ENCODE results near the gene CYBA.
A peak's percentile ranks its signal among the peaks of the same experiment; 100 is the strongest.

CYBA gene

DNA sequence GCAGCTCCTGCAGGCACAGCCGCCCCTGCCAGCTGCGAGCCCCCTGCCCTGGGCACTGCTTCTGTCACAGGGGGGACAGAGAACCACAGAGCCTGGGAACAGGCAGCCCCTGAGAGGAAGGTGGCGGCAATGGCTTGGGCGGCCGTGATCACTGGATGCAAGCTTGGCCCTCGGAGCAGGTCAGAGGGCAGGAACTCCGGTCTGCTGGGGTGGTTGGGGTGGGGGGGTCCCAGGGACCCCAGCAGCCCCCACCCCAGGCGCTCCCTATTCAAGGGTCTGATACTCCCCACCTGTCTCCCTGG is 1.9 kb upstream of the CYBA start:
- H3K4me1 ChIP-seq: peaks cover 6% of the 10 kb centered on the region
- H3K36me3 ChIP-seq (replicated peaks): peaks cover 26% of the 10 kb centered on the region
- in situ Hi-C loops (cut with MboI; ENCODE audit: low sequenced_read_pairs): no loop called here
- no peaks in the 10 kb centered on the region for H3K9me3 ChIP-seq
- no peak for DNase-seq (ENCODE audit: low spot score in 2 of 2)
- no peak overlapping the region for H3K4me3 ChIP-seq
- no peaks in the 10 kb centered on the region for H3K27me3 ChIP-seq (ENCODE audit: low read depth)

DNA sequence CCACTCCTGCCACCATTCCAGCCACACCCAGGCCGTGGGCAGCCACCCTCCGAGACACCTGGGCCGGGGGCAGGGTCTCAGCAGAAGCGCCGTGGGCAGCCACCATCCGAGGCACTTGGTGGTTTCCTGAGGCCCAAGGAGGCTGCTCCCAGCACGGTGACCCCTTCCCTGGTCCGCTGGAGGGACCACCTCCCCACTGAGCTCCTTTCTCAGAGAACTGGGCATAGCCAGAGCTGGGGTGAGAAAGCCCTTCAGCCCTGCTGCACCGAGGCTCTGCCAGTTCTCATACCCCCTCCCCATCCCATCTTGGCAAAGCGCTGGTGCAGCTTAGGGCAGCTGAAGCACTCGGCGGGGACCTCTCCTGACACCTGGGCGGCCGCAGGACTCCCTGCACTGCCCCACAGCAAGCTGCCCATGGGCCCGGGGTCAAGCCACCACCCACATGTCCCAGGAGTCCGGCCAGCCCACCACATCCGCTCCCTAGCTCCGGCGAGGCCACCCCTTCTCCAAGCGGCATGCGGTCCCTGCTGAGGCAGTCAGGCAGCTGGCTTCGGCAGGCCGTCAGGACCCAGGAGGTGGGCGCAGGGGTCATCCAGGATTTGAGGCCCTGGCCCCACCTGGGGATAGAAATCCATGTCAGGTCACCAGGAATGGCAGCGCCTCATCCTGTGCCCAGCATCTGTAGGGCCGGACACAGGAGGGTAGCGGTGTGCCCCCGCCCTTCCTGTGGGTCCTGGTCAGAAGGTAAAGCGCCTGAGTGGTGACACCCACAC is 1.3 kb upstream of the CYBA start:
- no peak for DNase-seq (ENCODE audit: low spot score in 2 of 2)
- in situ Hi-C loops (cut with MboI; ENCODE audit: low sequenced_read_pairs): no loop called here
- Histone ChIP-seq H3K4me3 (no peak overlapping the region), H3K27me3 (ENCODE audit: low read depth) (no peaks in the 10 kb centered on the region), H3K4me1 (peaks cover 6% of the 10 kb centered on the region), H3K36me3 (replicated peaks) (peaks cover 26% of the 10 kb centered on the region), H3K9me3 (no peaks in the 10 kb centered on the region)

DNA sequence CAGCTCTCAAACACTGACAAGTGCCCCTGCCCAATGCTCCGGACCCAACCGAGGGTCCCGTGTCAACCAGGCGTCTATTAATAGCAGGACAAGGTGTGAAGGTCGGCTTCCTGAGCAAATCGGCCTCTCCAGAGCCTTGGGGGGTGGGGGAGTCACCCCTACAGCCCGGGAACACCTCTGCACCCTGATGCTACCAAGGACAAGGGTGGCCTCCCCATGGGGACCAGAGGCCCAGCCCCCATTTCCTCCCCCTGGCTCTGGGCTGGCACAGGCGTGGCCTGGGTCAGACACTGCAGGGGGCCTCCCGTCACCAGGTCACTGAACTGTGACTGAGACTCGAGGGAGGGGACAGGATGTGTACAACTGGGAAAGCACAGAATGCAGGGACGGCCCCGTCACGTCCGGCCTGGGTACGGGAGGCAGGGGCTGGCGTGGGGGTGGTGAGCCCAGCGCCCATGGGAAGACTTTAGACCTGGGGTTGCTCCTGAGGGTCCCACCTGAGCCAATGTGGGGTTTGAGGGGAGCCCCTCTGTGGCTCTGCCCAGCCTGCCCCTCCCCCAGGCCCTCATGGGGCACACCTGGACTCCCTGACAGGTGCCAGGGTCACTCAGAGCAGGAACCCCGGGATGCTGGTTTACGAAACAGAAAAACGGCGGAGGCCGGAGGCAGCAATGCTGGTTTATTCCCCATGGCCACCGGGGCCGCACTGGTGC is 579 bp upstream of the CYBA start:
- in situ Hi-C loops (cut with MboI; ENCODE audit: low sequenced_read_pairs): no loop called here
- no peaks in the 10 kb centered on the region for H3K9me3 ChIP-seq
- no peak for DNase-seq (ENCODE audit: low spot score in 2 of 2)
- peak overlapping the region; percentile 86 for H3K4me3 ChIP-seq
- peaks cover 6% of the 10 kb centered on the region for H3K4me1 ChIP-seq
- no peaks in the 10 kb centered on the region for H3K27me3 ChIP-seq (ENCODE audit: low read depth)
- H3K36me3 ChIP-seq (replicated peaks): peaks cover 26% of the 10 kb centered on the region

DNA sequence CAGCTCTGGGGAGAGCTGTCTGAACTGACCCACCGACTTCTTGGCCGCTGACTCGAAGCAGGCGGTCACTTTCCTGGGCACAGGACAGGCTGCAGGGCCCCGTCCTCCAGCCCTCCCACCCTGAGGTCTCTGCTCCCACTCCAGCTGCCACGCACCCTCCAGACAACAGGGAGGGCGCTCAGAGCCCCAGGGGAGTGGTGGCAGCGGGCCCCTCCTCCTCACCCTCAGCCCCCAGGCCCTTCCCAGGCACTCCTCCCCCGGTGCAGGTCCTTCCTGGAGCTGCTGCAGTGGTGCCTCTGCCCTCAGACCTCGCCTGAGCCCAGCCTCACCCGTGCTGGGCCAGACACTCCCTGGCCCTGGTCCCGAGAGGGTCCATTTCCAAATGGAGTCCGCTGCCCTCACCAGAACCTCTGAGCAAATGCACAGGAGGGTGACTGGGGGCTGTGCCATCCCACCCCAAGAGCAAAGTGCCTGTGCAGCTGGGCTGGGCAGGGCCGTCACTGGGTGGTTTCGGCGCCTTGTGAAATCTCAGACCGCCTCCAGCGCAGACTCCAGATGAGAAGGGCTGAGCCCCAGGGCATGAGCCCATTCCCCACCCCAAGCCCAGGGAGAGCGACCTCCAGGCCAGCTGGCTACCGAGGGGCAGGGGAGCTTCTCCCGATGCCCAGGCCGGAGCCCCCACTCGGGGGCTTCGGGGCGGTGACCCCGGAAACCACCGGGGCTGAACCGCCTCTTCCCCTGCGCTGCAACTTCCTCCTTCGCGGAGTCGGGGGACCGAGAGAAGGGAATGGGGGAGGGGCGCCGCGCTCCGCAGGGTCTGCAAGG is 717 bp downstream of the CYBA start:
- H3K4me1 ChIP-seq: peaks cover 6% of the 10 kb centered on the region
- in situ Hi-C loops (cut with MboI; ENCODE audit: low sequenced_read_pairs): no loop called here
- no peaks in the 10 kb centered on the region for H3K27me3 ChIP-seq (ENCODE audit: low read depth)
- H3K36me3 ChIP-seq (replicated peaks): peaks cover 22% of the 10 kb centered on the region
- H3K4me3 ChIP-seq: peak overlapping the region; percentile 86
- H3K9me3 ChIP-seq: no peaks in the 10 kb centered on the region
- DNase-seq (ENCODE audit: low spot score in 2 of 2): peak in 1 of 2 experiments; percentile 66

DNA sequence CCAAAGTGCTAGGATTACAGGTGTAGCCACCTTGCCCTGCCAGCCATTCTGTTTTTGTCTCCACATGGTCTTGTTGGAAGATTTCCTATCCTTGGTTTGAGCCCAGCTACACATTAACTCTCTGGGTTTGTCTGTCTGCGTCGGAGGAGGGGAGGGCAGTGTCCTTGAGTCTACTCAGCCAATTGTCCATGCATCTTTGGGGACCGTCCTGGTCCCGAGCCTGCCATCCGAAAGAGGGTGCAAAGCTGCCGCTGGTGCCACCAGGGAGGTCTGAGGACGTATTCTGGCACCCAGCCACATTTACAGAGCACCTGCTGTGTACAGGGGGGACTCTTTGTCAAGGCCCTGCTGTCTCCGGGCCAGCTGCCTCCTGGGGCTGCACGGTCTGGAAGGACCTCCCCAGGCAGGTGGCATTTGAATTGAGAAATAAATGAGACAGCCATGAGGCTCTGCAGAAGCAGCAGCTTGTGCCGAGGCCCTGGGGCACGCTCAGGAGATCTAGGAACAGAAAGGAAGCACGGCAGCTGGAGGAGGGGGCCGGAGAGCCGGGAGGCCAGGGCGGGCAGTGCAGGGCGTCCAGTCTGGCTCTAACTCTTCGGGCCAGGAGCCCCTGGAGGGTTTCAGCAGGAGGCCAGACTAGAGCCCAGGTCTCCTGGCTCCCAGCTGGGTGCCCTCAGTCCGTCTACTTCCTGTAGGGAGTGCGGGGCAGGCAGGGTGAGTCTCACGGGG is 1.5 kb downstream of the CYBA start:
- Histone ChIP-seq H3K4me1 (peaks cover 6% of the 10 kb centered on the region), H3K27me3 (ENCODE audit: low read depth) (no peaks in the 10 kb centered on the region), H3K9me3 (no peaks in the 10 kb centered on the region), H3K4me3 (peak overlapping the region; percentile 86), H3K36me3 (replicated peaks) (peaks cover 14% of the 10 kb centered on the region)
- no peak for DNase-seq (ENCODE audit: low spot score in 2 of 2)
- in situ Hi-C loops (cut with MboI; ENCODE audit: low sequenced_read_pairs): no loop called here

DNA sequence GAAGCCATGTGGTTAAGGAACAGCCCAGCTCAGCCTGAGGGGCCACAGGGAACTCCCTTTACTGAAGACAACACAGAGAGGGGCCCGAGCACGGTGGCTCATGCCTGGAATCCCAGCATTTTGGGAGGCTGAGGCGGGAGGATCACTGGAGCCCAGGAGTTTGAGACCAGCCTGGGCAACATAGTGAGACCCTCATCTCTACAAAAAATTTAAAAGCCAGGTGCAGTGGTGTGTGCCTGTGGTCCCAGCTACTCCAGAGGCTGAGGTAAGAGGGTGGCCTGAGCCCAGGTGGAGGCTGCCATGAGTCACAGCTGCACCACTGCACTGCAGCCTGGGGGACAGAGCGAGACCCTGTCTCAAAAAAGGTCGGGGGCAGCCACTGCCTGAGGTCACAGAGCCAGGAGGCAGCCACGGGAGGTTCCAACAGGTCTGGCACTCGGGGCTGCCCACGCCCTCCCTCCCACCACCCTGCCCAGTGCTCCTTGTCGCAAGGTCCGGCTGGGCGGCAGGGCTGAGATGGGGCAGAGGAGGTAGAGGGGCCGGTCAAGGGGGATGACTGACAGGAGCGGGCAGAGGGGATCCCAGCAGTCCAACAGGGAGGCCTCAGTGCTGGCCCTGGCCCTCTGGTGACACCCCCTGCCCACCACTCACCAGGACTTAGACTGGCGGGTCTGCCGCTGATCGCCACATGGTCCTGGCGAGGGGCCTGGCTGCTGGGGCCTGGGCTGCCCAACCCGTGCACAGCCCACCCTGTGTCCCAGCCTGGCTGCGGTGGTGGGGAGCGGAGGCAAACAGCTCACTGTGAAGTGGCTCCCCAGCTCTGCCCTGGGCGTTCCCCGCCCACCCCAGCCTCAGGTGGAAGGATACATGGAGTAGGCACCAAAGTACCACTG is 3.4 kb downstream of the CYBA start:
- Histone ChIP-seq H3K36me3 (replicated peaks) (peaks cover 5% of the 10 kb centered on the region), H3K4me1 (peaks cover 6% of the 10 kb centered on the region), H3K9me3 (no peaks in the 10 kb centered on the region), H3K4me3 (no peak overlapping the region), H3K27me3 (ENCODE audit: low read depth) (no peaks in the 10 kb centered on the region)
- in situ Hi-C loops (cut with MboI; ENCODE audit: low sequenced_read_pairs): no loop called here
- no peak for DNase-seq (ENCODE audit: low spot score in 2 of 2)

DNA sequence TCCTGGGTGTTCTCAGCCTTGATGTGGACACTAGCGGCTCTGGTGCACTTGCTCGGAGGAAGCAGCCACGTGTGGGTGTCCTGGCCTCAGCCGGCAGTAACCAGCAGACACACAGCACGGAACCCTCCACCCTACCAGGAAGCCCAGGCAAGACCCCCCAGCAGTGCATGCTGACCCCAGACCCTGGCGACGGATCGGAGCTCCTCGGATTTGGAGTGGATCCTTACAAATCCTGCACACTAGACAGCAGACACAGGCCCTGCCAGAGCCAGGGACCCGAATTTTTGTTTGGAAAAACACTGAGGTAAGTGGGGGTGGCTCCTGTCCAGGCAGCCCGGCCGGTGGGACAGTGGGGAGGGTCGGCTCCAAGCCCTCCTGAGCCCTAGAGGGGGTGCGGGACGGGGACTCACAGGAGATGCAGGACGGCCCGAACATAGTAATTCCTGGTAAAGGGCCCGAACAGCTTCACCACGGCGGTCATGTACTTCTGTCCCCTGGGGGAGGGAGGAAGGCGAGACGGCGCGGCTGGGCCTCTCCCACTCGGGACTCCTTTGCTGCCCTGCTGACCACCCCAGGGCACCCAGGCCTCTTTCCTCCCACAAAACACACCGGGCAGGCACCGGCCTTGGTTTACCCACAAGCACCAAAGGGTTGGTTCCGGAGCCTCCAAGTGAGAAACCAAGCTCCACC is 4.4 kb downstream of the CYBA start:
- peaks cover 5% of the 10 kb centered on the region for H3K36me3 ChIP-seq (replicated peaks)
- no peaks in the 10 kb centered on the region for H3K9me3 ChIP-seq
- DNase-seq (ENCODE audit: low spot score in 2 of 2): no peak
- in situ Hi-C loops (cut with MboI; ENCODE audit: low sequenced_read_pairs): no loop called here
- H3K4me1 ChIP-seq: peaks cover 4% of the 10 kb centered on the region
- no peak overlapping the region for H3K4me3 ChIP-seq
- no peaks in the 10 kb centered on the region for H3K27me3 ChIP-seq (ENCODE audit: low read depth)

DNA sequence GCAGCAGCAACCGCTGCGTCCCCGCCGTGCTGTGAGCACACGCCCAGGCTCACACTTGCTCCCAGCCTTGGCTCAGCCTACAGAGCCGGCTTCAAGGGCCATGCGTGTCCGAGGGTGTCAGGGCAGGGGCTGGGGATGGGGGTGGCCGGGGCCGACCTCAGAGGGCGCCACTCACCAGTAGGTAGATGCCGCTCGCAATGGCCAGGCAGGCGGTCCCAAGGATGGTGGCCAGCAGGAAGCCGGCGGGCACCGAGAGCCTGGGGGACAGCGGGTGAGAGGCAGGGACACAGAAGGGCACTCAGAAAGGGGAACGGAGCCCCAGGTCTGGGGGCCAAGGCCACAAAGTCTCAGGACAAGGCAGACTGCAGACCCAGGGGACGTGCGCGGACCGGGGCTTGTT is 4.9 kb downstream of the CYBA start:
- peaks cover 5% of the 10 kb centered on the region; the same call in 1 of the 2 replicates for H3K36me3 ChIP-seq (replicated peaks)
- in situ Hi-C loops (cut with MboI; ENCODE audit: low sequenced_read_pairs): no loop called here
- DNase-seq (ENCODE audit: low spot score in 2 of 2): no peak
- no peaks in the 10 kb centered on the region; the same call in 1 of the 2 replicates for H3K4me1 ChIP-seq
- no peaks in the 10 kb centered on the region for H3K9me3 ChIP-seq
- H3K27me3 ChIP-seq (ENCODE audit: low read depth): no peaks in the 10 kb centered on the region; the same call in 1 of the 2 replicates
- H3K4me3 ChIP-seq: no peak overlapping the region

DNA sequence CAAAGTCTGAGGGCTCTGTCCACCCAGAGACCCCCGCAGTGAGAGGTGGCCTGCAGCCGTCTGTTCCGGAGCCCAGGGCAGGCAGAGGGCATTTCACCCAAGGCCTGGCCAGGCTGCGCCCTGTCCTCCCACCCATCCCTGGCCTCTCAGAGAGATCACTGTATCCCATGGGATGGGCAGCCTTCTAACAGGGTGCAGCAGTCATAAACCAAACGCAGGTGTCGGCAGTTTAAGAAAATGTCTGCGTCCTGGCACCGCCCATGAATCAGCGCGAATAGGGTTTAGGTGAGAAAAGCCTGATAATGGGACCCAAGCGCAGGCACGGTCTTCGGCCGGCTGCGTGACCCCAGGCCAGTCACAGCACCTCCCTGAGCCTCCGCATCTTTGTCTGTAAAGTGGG is 5.4 kb downstream of the CYBA start:
- DNase-seq (ENCODE audit: low spot score in 2 of 2): no peak
- Histone ChIP-seq H3K4me3 (no peak overlapping the region), H3K27me3 (ENCODE audit: low read depth) (peaks cover 5% of the 10 kb centered on the region), H3K9me3 (no peaks in the 10 kb centered on the region), H3K36me3 (replicated peaks) (peaks cover 5% of the 10 kb centered on the region; the same call in 1 of the 2 replicates), H3K4me1 (no peaks in the 10 kb centered on the region; the same call in 1 of the 2 replicates)
- in situ Hi-C loops (cut with MboI; ENCODE audit: low sequenced_read_pairs): no loop called here

DNA sequence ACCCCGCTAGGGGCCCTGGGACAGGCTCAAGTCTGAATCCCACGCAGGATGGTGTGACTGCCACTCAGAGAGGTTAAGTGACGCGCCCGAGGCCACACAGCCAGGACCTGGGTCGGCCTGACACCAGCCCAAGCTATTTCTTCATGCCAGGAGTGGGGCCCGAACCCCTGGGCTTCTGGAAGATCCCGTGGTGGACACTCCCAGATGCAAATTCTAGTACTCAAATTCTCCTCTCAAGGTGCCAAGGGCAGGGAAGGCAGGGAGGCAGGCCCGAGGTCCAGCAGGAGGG is 7.3 kb downstream of the CYBA start:
- H3K4me1 ChIP-seq: no peaks in the 10 kb centered on the region
- no peaks in the 10 kb centered on the region for H3K9me3 ChIP-seq
- no peak for DNase-seq (ENCODE audit: low spot score in 2 of 2)
- in situ Hi-C loops (cut with MboI; ENCODE audit: low sequenced_read_pairs): no loop called here
- peaks cover 23% of the 10 kb centered on the region for H3K27me3 ChIP-seq (ENCODE audit: low read depth)
- no peaks in the 10 kb centered on the region for H3K36me3 ChIP-seq (replicated peaks)
- no peak overlapping the region for H3K4me3 ChIP-seq

DNA sequence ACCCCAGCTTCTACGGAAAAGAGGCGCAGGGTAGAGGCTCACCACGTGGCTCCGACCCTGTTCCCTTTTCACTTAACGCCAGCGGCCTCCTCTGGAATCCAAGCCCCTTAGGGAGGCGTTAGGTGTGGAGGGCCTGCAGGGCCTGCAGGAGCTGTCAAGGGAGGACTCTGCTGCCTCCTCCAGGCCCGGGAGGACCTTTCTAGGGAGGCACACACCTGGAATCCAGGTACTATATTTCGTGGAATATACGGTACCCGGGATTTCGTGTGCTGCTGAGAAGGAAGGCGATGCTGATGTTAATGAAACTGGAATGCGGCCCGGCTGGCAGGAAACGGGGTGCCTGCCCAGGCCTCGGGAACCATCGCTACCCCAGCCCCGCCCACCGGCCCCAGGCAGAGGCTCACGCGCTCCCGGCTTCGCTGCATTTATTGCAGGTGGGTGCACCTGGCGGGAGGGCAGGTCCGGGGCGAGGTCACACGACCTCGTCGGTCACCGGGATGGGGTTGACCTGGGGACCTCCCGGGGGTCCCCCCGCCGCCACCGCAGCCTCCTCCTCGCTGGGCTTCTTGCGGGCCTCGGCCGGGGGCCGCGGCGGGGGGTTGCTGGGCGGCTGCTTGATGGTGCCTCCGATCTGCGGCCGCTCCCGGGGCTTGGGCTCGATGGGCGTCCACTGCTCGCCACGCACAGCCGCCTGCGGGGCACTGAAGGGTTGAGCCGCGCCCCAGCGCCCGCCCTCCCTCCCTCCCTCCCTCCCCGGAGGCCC is 7.8 kb downstream of the CYBA start:
- no peak for DNase-seq (ENCODE audit: low spot score in 2 of 2)
- H3K36me3 ChIP-seq (replicated peaks): no peaks in the 10 kb centered on the region
- in situ Hi-C loops (cut with MboI; ENCODE audit: low sequenced_read_pairs): no loop called here
- peaks cover 27% of the 10 kb centered on the region for H3K27me3 ChIP-seq (ENCODE audit: low read depth)
- no peak overlapping the region for H3K4me3 ChIP-seq
- no peaks in the 10 kb centered on the region for H3K9me3 ChIP-seq
- H3K4me1 ChIP-seq: no peaks in the 10 kb centered on the region
